GM19397 (cell line): ENCODE data around the gene M1AP.
A peak's percentile ranks its signal among the peaks of the same experiment; 100 is the strongest.
"Not testable (repeated sequence)": the region's sequence is repeated elsewhere in the genome, so short reads cannot be mapped to it uniquely, and the experiment has no call there.

Experiments used
- ATAC-seq: cut with Tn5 transposase; IDR thresholded peaks from one replicate; pipeline ENCODE4 v1.9.1; 2021; ENCODE audit warnings: mild to moderate bottlenecking, moderate library complexity; ENCODE audit not compliant: unreplicated experiment

The M1AP gene

DNA sequence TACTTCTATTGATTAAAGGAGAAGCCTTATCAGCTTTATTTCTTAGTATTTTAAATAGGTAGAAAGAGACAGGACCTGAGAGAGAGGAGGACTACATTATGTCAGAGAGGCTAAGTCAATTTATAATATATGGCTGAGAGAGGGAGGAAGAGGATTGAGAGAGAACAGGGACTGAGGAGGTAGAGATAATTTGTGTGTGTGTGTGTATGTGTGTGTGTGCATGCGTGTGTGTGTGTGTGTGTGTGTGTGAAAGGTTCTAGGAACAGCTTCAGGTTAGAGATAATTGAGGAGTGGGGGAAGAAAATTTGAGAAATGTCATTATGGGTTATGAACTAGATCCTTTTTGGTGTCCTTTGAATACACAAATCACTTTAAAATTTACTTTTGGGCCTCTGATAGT is 78.4 kb downstream of the M1AP start:
- ATAC-seq, result no peak

DNA sequence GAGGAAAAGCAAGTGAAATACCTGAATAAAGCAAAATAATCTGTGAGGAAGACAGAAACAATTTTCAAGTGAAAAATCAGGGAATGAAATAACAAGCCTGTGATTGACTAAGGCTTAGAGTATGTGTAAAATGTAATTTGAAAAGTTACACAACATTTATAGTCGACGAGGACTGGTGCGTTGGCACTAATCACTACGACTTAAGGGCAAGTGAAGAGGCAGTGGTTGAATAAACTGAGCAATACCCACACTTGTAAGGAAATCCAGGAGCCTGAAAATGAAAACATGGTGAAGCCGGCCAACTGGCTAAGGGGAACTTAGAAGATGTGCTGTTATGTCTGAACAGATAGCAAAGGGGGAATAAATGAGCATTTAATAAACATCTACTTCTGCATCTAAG is 80.2 kb downstream of the M1AP start:
- no peak for ATAC-seq

DNA sequence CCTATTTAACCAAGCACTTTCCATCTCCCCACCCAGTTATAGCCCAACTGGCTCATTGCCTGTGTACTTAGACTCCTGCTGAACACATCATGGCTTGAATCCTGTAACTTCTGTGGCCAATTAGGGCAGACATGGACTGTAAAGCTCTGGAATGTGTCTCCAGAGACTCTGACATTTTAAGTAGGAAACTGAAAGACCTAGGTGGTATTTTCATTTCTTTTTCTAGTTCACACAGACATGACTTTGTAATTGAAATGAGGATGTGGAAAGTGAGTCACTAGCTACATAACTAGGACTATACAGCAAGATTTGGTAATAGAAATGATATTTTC is 81.4 kb downstream of the M1AP start:
- ATAC-seq, result no peak

DNA sequence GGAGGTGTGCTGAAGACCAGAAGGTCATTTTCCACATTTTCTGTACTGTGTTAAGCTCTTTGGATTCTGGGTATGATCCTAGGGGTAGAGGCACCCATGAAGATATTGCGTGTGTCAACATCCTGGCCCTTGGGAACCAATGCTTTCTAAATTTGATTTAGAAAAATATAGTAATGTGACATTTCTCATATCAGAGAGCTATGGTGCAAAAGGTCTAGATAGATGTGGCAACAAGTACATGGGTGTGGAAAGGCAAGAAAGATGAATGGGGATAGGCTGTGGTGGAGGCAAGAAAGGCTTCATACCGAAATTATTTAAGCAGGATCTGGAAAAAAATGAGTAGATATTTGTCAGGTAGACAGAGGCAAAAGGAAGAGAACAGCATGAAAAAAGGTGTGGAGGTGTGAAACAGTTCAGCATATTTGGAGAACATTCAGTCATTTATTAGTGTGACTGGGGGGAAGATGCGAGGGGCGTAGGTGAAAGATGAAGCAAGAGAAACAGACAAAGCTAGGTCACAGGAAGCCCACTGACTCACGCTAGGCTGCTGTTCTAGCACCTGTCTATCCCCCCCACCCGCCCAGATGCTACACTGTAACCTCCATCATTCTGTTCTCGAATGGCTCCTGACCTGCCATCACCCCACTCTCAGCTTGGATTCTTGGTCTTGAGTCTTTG is 81.9 kb downstream of the M1AP start:
- ATAC-seq, result no peak

DNA sequence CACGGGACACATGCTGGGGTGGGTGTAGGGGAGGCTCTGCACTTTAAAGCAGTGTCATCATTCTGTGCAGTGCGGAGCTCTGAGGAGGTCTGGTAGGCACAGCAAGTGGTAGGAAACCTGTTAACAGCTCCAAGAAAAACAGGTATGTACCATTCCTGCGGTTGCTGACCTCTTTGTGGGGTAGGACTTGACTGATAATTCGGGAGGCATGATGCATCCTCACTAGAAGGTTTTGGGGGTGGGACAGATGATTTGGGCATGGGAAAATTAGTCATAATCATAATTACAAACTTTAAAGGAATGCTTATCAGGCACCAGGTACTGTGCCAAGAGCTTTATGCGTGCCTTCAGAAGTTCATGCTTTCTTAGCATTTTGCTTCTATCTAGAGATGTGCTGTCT is 83.9 kb downstream of the M1AP start:
- no peak for ATAC-seq

DNA sequence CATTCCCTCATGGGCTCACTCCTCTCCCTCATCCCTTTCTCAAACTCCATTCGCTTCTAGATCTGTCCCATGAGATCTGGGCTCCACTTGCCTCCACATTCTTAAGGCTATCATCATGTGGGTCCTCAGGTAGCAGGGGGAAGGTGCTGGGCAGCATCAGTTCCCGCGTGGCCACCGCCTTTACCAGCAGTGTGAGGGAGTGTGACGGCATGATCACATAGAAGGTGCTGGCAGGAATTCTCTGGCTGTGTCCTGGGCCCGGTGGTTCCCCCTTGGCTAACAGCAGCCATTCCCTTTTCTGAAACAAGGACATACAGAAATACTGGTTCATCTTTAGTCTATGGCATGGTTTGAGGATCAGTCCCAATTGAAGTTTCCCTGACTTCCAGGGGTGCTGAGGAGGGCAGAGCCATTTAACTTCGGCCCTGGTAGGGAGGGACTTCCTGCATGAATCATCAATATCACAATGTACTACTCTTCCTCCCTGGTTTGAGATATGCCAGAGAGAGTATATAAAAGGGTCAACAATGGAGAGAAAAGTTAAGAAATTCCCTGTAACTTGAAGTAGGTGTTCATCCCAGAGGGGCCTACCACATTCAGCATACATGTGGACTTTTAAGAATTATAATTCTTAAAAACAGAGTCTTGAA is 85.9 kb downstream of the M1AP start:
- no peak for ATAC-seq

DNA sequence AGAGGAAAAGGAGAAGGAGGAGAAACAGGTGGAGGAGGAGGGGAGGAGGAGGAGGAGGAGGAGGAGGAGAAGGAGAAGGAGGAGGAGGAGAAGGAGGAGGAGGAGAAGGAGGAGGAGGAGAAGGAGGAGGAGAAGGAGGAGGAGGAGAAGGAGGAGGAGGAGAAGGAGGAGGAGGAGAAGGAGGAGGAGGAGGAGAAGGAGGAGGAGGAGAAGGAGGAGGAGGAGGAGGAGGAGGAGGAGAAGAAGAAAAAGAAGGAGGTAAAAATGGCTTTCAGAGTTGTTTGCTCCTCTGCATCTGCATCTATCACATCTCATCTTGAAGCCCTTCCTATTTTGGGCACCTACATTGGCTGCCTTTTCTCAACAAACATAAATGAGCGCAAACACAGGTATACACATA is 87.1 kb downstream of the M1AP start:
- not testable (repeated sequence) for ATAC-seq

DNA sequence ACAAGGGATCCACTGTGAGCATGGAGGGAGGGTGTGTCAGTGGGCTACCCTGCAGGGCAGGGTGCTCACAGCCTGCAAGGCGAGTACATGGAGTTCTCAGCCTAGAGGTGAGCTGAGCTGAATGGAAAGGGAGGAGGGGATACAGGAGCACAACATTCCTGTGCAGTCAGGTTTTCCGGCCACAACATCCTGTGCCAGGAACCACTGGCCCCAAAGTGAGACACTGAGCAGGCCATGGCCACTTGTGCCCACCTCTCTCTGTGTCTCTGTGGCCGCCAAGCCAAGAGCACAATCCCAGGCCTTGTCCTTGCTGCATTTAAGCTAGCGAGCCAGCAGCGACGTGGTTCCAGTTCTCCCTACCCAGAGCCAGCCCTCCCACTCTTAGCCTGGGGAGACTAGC is 87.5 kb downstream of the M1AP start:
- no peak for ATAC-seq

DNA sequence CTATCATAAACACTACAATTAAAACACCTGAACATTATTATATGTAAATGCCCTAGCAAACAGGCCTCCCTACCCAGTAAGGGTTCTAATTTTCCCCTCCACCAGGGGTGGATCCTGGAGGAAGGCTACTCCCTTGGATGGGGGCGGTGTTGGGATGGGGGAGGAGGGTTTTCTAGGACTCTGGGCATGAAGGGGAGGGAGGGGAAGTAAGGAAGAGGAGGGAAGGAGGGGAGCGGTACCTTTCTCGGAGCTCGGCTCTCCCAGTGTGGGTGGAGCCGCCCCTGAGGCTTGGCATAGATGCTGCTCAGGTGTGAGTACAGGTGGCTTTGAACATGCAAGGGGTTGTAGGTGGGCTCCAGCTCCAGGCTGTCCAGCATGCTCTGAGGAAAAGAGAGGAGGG is 88.2 kb downstream of the M1AP start:
- no peak for ATAC-seq

DNA sequence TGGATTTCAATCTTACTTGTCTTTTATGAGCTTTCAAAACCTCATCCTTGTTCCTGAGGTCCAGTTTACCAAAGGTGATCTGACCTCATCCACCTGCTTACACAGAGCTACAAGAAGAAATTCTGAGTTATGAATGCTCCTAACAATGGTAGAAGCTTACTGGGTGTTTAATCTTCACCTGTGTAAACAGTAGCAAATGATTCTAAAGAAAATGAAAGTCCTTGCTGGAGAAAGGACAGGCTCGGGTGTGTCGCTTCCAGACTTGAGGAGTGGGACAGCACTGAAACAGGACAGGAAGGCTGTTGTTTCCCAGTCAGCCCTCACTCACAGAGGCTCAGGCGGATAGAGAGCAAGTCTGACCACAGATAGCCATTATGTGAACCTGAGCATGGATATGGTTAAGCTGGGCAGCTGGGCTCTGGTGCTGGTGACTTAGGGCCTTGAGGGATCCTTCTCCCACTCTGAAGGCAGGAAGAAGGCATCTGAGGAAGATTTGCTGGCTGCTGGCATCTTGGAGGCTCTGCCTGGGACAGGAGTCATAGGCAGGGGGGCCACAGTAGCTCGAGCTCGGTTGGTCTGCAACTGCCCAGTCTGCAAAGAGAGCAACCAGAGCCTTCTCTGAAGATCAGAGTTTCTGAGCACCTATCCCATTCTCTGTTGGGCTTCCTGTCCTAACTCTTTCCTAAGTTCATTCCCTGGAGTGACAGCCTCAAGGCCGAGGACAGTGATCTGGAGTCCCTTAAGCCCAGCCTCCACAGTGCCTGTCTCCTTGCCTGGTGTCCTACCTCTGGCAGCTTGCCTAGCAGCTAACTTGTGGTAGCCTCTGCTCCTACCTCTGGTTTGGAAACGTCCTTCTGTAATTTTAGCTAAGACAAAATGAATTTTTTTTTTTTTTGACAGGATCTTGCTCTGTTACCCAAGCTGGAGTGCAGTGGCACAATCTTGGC is 89.6 kb downstream of the M1AP start:
- ATAC-seq, result no peak

DNA sequence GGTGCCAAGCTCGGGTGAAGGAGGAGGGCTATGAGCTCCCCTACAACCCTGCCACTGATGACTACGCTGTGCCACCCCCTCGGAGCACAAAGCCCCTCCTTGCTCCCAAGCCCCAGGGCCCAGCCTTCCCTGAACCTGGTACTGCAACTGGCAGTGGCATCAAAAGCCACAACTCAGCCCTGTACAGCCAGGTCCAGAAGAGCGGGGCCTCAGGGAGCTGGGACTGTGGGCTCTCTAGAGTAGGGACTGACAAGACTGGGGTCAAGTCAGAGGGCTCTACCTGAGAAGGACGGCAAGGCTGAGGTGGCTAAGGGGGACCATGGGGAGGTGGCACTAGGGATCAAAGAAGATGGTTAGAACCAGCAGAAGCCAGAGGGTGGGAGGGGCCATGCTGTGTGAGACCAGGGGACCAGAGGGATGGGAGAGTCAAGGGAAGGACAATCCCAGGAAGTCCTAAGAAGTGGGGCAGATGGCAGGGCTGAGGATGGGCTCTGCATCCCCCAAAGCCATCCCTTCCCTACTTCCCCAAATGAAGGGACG is 91.2 kb downstream of the M1AP start:
- ATAC-seq, result no peak

DNA sequence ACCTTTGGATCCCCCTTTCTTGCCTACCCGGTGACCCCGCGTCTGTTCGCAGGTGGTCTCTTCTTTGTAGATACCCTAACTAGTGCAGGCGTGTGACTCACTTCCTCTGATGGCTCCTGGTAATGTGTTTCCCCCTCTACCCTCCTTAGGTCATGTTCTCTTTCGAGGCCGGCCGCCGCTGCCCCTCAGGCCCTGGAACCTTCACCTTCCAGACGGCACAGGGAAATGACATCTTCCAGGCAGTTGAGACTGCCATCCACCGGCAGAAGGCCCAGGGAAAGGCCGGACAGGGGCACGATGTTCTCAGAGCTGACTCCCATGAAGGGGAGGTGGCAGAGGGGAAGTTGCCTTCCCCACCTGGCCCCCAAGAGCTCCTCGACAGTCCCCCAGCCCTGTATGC is 92.0 kb downstream of the M1AP start:
- no peak for ATAC-seq

DNA sequence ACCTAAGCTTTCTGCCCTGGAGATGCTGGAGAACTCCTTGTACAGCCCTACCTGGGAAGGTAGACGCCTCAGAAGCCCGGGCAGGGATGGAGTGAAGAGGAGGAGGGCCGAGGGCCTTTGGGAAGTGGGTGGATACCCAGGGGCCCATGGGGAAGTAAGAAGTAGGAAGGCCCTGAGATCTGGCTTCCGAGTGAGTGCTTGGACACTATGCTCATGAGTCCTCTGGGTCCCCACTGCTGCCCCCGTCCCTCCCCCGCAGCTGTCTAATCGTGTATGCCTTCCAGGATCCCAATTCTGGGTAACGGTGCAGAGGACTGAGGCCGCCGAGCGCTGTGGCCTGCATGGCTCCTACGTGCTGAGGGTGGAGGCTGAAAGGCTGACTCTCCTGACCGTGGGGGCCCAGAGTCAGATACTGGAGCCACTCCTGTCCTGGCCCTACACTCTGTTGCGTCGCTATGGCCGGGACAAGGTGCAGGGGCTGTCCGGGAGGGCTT is 92.5 kb downstream of the M1AP start:
- ATAC-seq, result no peak

DNA sequence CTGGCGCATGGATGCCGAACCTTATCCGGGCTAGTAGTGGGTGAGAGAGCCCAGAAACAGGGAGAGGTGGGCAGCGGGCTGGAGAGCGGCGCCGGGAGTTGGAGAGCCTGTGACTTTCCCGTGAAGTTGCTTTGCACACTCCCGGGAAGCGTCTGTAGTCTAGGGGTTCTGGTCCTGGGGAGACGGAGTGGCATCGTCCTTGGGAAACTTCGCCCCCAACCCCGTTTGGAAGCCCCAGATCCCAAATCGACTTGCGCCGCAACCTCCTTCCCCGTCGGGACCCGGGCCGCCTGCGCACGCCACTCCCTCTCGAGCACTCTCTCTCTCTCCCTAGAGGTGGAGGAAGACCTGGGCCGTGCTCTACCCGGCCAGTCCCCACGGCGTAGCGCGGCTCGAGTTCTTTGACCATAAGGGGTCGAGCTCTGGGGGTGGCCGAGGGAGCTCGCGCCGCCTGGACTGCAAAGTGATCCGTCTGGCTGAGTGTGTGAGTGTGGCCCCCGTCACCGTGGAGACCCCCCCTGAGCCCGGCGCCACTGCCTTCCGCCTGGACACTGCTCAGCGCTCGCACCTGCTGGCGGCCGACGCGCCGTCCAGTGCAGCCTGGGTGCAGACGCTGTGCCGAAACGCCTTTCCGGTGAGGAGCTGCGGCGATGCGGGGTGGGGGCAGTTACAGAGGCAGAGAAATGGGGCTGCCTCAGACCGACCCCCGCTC is 93.2 kb downstream of the M1AP start:
- peak; percentile 46 for ATAC-seq

DNA sequence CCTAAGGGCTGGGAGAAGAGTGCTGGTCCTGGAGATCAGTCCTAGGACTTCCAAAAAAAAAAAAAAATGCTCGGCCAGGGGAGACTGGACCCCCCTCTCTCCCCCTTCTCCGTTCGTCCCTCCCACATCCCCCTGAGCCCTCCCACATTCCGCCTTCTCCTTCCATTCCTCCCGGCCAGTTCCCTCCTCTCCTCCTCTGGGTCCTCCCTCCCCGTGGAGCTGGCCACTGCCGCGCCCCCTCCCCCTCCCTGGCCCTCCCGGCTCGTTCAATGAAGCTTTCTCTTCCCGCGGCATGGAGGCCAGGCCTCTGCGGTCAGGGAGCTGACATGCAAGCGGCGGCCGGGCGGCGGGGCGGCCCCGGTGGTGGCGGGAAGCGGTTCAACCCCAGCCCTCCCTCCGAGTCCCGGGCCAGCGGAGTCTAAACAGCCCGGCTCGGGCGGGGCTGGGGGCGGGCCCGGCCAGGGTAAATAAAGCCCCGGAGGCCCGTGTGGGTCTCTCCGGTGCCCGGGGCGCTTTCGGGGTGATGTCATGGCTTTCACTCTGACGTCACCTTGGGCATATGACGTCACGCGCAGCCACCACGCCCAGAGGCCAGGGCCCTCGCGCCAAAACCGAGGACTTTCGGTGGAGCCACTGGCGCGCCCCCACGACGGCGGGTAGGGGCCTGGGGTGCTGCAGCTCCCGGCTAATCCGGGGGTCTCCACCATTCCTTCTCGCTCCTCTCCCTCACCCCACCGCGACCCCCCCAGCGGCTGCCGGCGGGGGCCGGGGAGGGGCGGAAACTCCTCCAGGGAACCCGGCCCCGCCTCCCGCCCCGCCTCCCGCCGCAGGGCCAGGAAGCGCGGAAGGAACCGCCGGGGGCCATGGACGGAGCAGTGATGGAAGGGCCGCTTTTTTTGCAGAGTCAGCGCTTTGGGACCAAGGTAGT is 94.0 kb downstream of the M1AP start, which contains the start of the genes DOK1 and LOXL3:
Gene DOK1, plus strand, starts transcription at position 829 of the 928 bp plus-strand sequence. Its CDS starts 35 bp downstream, at position 864.
Gene LOXL3, minus strand, starts transcription at position 51 of the 928 bp plus-strand sequence. CDS start 1,308 bp downstream, outside the sequence.
- ATAC-seq, result peak; percentile 54

DNA sequence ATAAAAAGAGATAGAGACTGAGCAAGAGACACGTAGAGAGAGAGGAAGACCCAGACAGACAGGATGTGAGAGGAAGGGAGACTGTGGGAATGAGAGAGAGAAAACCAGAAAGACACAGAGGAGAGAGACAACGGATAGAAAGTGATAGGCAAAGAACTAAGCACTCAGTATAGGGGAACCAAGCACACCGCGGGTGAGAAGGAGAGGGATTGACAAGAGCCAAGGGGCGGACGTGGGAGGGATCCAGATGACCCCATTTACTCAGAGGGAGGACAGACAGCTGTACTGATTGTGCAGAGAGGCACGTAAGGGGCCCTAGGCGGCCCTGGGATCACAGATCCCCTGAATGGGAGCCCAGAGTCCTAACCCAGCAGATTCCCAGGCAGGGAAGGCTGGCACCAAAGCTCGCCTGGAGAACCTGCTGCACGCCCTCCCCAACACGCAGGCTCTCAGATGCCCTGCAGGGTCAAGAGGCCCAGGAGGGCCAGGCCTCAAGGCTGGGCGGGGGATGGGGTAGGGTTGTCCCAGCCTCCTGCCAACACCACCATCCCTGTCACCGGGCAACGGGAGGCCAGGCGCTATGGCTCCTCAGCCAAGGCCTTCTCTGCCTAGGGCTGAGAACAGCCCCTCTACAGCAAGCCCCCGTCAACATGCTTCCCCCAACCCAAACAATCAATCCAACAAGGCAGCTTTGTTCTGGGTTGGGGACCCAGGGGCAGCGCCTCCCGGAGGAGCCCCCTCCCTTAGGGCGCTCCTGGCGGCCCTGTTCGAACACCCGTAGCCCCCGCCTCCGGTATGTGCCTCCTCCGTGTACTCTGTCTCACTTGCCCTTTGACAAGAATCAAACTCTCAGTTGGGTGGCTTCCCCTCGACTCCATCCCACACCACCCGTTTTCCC is 95.0 kb downstream of the M1AP start:
- no peak for ATAC-seq

DNA sequence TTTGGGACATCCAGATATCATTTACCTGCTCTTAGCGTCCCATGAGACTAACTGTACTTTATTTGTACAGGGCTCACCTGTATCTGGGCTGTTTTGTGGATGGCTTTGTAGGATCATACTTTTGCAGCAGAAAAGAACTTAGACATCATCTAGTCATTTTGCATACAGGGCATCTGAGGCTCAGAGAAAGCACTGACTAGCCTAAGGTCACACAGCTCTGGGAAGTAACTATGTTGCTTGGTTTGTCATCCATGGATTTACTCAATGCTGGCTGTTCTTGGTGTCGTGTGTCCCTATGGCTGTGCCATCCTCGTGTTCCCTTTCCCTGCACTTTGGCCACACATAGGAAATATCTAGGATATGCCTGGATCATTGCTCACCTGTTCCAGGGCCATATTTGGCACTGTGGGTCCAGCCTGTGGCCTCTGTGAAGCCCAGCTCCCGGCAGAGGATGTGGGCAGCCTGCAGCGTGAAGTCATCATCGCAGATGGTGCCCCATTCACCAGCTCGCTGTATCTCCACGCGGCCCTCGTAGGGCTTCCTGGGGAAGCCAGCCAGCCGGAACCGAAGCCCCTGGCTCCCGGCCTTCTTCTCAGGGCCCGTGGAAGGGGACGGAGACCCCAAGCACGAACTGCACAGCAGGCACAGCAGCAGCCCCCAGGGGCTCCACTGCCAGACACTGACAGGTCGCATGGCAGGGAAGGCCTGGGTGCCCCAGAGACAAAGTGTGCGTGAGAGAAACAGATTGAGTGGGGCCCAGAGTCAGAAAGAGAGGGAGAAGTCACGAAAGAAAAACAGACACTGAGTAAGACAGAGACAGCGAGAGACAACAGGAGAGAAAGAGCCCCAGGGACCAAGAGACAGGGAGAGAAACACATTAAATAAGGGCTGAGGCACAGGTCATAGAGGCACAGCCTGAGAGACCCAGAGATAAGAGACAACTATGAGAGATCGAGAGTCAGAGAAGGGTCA is 95.9 kb downstream of the M1AP start:
- ATAC-seq, result no peak
